ENCODE results near the gene ERBB4.
"Not testable (repeated sequence)": the region's sequence is repeated elsewhere in the genome, so short reads cannot be mapped to it uniquely, and the experiment has no call there.

ERBB4 gene

GRCh38 chr2:211623096-211623495, 915.5 kb downstream of the ERBB4 start:
- DNase-seq (ENCODE audit: low spot score) (no peak), FAIRE-seq (no peak)

DNA sequence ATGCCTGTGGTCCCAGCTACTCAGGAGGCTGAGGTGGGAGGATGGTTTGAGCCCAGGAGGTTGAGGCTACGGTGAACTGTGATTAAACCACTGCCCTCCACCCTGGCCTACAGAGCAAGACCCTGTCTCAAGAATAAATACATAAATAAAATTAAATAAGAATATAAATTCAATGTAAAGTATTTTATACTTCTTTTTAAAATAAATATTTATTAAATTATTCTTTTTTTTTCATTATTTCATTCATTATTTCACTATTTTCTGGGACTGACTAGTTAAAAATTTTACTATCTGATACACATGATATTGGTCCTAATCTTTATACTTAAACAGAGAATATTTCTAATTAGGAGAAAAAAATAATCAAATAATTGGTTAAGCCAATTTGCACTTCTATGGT, 917.6 kb downstream of the ERBB4 start:
- no peak for FAIRE-seq
- DNase-seq (ENCODE audit: low spot score), result no peak

DNA sequence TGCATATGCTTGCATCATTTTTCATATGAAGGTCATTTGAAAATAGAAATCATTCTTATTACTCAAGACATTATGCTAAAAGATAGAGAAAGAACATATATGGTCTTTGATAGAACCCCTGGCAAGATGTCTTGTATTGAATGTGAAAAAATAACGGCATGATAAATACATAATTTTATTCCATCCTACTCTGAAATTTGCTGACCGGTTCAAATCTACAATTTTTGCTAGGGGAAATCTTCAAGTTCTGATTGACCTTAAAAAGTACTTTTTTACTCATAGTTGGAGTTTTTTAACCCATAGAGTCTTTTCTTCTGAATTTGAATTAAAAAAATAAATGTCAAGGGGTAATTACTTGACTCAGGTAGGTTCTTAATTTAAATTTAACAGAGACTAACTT, 920.8 kb downstream of the ERBB4 start:
- FAIRE-seq (no peak), DNase-seq (ENCODE audit: low spot score) (no peak)

DNA sequence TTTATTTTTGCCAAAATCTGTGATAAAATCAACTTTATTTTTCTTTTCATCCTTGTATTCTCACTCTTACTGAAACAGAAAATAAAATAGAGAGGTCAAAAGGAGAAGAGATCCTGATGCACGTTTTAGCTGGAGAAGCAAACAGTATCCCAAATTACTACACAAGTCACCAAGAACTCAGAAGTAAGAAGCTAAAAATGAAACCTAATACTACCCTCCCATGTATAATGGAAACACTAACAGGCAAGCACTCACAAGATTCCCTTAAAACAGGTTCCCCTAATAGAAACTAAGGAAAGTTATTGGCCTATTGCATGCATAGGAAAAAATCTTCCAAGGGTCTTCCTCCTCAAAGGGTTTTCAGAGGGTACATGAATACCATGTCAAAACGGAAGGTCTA, 927.0 kb downstream of the ERBB4 start:
- FAIRE-seq, result no peak
- no peak for DNase-seq (ENCODE audit: low spot score)

GRCh38 chr2:211611061-211611518, 927.5 kb downstream of the ERBB4 start:
- FAIRE-seq (no peak), DNase-seq (ENCODE audit: low spot score) (no peak)

DNA sequence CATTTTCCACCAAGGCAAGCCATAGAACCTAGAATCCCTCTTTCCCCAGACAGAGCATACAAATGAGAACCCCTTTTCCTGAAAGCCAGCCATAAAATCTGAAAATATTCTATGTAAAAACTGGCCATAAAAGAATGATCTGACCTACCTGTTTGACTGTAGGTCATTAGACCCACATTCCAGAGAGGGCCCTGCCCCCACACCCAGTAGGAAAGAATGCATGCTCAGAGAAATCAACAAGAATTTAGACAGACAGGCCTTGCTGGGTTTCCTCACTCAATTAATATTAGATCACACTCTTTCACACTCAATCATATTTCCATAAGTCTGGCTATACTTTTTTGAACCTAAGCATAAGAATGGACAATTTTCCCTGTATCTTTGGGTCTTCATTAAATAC, 929.5 kb downstream of the ERBB4 start:
- FAIRE-seq (no peak), DNase-seq (ENCODE audit: low spot score) (no peak)

DNA sequence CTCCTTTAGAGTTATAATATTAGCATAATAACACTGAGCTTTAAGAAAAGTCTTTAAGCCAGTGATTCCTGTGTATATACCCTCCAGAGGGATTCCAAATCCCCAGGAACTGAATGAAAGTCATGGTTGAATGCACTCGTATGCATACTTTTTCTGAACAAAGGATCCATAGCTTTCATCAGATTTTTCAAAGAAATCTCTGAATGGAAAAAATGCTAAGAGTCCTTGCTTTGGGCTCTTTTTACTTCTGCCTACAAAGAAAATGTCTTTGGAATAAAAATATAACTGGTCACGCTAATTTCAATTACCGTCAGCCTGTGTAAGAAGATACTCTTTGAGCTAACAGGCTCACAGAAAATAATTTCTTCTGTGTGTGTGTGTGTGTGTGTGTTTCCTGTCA, 939.5 kb downstream of the ERBB4 start:
- DNase-seq (ENCODE audit: low spot score) (no peak), FAIRE-seq (no peak)

- FAIRE-seq (no peak), DNase-seq (ENCODE audit: low spot score) (no peak)
Measured at GRCh38 chr2:211598238-211598637, 940.4 kb downstream of the ERBB4 start.

GRCh38 chr2:211592006-211592405, 946.6 kb downstream of the ERBB4 start:
- not testable (repeated sequence) for FAIRE-seq; DNase-seq (ENCODE audit: low spot score)

GRCh38 chr2:211591426-211591825, 947.2 kb downstream of the ERBB4 start:
- DNase-seq (ENCODE audit: low spot score) (no peak), FAIRE-seq (no peak)

DNA sequence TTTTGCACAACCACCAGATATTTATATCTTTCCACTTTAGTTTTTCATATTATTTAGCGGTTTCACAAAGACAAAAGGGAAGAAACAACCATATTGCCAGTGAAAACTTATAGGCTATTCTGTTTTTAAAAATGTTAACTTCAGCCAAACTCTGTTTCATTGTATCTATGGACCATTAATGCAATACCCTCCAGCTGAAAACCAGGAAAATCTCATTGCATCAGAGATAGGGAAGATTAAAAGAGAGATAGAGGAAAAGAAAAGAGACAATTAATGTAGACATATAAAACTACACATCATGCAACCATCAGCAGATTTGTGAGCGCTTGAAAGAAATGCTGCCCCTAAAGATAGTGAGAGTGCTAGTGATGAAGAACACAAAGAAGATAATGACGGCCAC, 970.2 kb downstream of the ERBB4 start:
- DNase-seq (ENCODE audit: low spot score), result no peak
- FAIRE-seq, result no peak

- DNase-seq (ENCODE audit: low spot score), result no peak
- FAIRE-seq, result no peak
Measured at GRCh38 chr2:211564441-211564840, 974.2 kb downstream of the ERBB4 start.

DNA sequence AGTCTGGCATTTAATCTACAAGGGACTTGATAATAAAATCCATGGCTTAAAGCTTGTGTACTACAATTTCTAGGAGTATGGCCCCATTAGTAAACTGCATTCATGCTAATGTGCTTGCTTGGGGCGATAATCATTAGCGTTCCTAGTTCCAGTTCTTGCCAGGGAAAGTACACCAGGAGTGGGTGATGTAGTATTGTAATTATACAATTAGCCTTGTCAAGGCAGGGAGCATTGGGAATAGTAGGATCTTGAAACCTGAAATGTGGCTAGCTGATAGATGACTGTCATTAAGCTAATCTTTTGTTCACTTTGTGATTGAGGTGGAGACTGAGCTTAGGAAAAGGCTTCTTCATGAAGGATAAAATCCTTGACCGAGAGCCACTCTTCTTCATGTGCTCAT, 993.0 kb downstream of the ERBB4 start:
- FAIRE-seq (no peak), DNase-seq (ENCODE audit: low spot score) (no peak)

GRCh38 chr2:211534632-211535031, 1004.0 kb downstream of the ERBB4 start:
- no peak for DNase-seq (ENCODE audit: low spot score)

DNA sequence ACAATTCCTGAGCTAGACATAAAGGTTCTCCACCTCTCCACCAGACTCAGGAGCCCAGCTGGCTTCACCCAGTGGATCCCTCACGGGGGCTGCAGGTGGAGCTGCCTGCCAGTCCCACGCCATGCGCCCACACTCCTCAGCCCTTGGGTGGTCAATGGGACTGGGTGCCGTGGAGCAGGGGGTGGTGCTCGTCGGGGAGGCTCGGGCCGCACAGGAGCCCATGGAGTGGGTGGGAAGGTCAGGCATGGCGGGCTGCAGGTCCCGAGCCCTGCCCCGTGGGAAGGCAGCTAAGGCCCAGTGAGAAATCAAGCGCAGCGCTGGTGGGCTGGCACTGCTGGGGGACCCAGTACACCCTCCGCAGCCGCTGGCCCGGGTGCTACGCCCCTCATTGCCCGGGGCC, 1014.4 kb downstream of the ERBB4 start:
- not testable (repeated sequence) for DNase-seq (ENCODE audit: low spot score); FAIRE-seq

More at GRCh38 chr2:211534632-211535031, 1004.0 kb downstream of the ERBB4 start:
- no peak for FAIRE-seq

DNA sequence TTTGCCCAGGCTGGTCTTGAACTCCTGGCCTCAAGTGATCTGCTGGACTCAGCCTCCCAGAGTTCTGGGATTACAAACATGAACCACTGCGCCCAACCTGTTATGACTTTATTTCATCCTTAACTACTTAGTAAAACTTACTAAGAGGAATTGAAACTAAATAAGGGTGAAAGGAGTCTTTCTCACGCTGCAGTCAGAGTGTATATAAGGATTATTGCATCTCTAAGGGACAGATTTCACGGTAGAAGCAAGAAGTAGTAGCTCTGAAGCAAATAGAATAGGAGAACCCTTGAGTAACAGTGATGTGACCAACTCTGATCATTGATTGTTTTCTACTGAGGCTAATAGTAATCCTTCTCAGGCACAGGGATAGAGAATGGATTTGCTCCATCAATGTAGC, 1022.1 kb downstream of the ERBB4 start:
- no peak for FAIRE-seq
- no peak for DNase-seq (ENCODE audit: low spot score)

GRCh38 chr2:211514049-211514448, 1024.6 kb downstream of the ERBB4 start:
- no peak for FAIRE-seq
- DNase-seq (ENCODE audit: low spot score), result no peak

- FAIRE-seq, result no peak
- no peak for DNase-seq (ENCODE audit: low spot score)
Measured at GRCh38 chr2:211513446-211513845, 1025.2 kb downstream of the ERBB4 start.

DNA sequence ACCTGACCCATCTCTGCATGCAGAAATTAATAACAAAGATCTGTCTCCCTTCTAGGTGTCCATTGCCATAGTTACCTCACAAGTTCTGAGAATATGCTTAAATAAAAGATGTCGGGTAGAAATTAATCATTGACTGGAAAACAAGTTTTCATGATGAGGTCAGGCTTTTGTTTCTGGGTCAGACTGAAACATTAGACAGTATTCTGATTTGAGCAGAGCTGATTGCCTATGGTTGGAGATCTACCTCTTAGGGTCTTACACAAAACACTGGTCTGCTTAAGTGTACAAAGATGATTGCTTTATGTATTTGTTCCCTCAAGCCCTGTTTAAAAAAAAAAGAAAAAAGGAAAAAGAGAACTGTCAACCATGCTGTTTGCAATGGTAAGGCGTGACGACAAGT, 1025.8 kb downstream of the ERBB4 start:
- DNase-seq (ENCODE audit: low spot score) (no peak), FAIRE-seq (no peak)

GRCh38 chr2:211503856-211504255, 1034.7 kb downstream of the ERBB4 start:
- DNase-seq (ENCODE audit: low spot score) (no peak), FAIRE-seq (no peak)

DNA sequence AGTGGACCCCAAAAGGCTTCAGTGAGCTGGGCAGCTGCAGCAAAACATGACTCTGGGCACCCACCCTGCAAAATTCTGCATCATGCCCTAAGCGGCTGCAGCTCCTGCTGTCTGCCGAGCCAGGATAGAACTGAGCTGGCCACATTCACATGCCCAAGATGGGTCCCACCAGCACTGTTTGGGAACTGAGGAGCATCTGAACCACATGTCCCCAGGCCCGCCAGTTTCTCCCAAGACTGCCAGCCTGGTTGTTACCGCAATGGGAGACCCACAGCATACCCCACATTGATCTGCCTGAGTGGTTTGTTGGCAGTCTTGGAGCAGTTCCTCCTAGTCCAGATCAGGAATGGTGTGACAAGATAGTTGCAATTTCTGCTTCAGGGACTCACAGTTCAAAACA, 1035.4 kb downstream of the ERBB4 start:
- no peak for FAIRE-seq

GRCh38 chr2:211498551-211499205, 1039.9 kb downstream of the ERBB4 start:
- DNase-seq (ENCODE audit: low spot score) (no peak), FAIRE-seq (no peak)

More for the DNA sequence above, 1035.4 kb downstream of the ERBB4 start:
- no peak for DNase-seq (ENCODE audit: low spot score)

DNA sequence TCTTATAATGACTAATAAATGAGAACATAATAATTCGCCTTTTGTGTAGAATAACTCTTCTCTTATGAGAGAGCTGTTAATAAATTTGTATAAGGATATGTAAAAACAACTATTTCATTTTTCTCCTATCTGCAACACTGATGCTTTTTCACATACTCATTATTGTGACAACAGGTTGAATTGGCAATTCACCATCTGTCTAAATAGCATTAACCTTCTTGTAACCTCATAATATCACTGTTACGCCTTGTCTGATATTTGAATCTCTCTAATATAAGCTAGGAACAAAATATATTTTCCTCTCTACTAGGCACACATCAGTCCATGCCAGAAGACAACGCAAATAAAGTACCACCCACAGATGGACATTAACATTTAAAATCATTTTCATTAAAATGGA, 1043.3 kb downstream of the ERBB4 start:
- FAIRE-seq, result no peak

DNA sequence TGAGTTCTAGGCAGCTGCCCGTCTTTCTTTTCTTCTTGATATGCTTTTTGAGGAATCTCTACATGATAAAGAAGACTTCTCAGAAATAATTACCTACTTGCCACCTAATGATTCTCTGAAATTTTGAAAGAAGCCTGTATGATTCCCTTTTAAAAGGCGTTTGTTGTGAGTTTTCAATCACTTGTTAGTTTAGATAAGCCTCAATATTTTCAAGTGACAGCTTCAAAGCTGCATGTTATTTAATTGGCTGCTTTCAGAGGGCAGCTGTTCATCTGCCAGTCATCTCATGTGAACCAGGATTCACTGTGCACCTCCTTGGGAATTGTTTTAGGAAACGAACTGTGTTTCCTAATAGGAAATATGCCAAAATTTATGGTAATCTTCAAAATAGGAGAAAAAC, 1044.1 kb downstream of the ERBB4 start:
- FAIRE-seq (no peak), DNase-seq (ENCODE audit: low spot score) (no peak)

More for the DNA sequence above, 1043.3 kb downstream of the ERBB4 start:
- DNase-seq (ENCODE audit: low spot score), result no peak
